Measurements from ENCODE around the gene DAW1. TPM values are rescaled to one million over a fixed set of nuclear protein-coding genes. Genes with fewer than 3 reads are reported as not detected.

DAW1 gene
- total and polyA plus RNA-seq, 4 donors = not detected

GRCh38 chr2:227906991-227907390 is 35.6 kb downstream of the DAW1 start:
- H3K4me1 ChIP-seq (ENCODE audit: control insufficient read depth in 4 of 4, insufficient read depth in 4 of 4, low read length in 3 of 4) = no peaks in the 10 kb centered on the region
- H3K9ac ChIP-seq (ENCODE audit: low read depth in 1 of 2, low read length in 2 of 2) = no peak overlapping the region
- DNase-seq (ENCODE audit: low spot score) = no peak
- no peaks in the 10 kb centered on the region for H3K27me3 ChIP-seq (ENCODE audit: control insufficient read depth in 4 of 4, insufficient read depth in 4 of 4, low read length in 3 of 4)
- no peak overlapping the region for H3K4me3 ChIP-seq (ENCODE audit: low read depth in 1 of 3, low read length in 3 of 3)
- TF ChIP-seq HNF4A (conservative IDR thresholded peaks at IDR 0.05) (no peak), YY1 (IDR thresholded peaks at IDR 0.05) (no peak), ATF3 (IDR thresholded peaks at IDR 0.05) (no peak), SP1 (IDR thresholded peaks at IDR 0.05) (no peak), HNF4G (IDR thresholded peaks at IDR 0.05) (no peak), FOXA1 (IDR thresholded peaks at IDR 0.05) (no peak), ZBTB33 (IDR thresholded peaks at IDR 0.05) (no peak), EGR1 (IDR thresholded peaks at IDR 0.05; ENCODE audit: low read depth in 2 of 2) (no peak), MAX (IDR thresholded peaks at IDR 0.05) (no peak), JUND (IDR thresholded peaks at IDR 0.05) (no peak)
- H3K27ac ChIP-seq (ENCODE audit: low read depth in 1 of 2, low read length in 2 of 2) = no peak overlapping the region
- H3K36me3 ChIP-seq (ENCODE audit: control insufficient read depth in 4 of 4, insufficient read depth in 3 of 4, low read depth in 1 of 4, low read length in 3 of 4) = no peaks in the 10 kb centered on the region
- WGBS = 86% methylated on average over 1 of the region's 1 CpG
- H3K9me3 ChIP-seq (ENCODE audit: control insufficient read depth in 4 of 4, low read length in 3 of 4) = no peaks in the 10 kb centered on the region

- no peak overlapping the region for H3K27ac ChIP-seq (ENCODE audit: low read depth in 1 of 2, low read length in 2 of 2)
- TF ChIP-seq RAD21 (IDR thresholded peaks at IDR 0.05) (no peak), FOXA1 (IDR thresholded peaks at IDR 0.05) (no peak), HNF4A (conservative IDR thresholded peaks at IDR 0.05) (no peak), TAF1 (conservative IDR thresholded peaks at IDR 0.05) (no peak), GABPA (IDR thresholded peaks at IDR 0.05 in 1 of 2, conservative IDR thresholded peaks at IDR 0.05 in 1 of 2) (no peak), ATF3 (IDR thresholded peaks at IDR 0.05) (no peak), CTCF (IDR thresholded peaks at IDR 0.05; ENCODE audit: low read depth, low read length, missing input control) (no peak), YY1 (IDR thresholded peaks at IDR 0.05) (no peak), ZBTB33 (IDR thresholded peaks at IDR 0.05) (no peak), MAX (IDR thresholded peaks at IDR 0.05) (no peak), NR2F2 (IDR thresholded peaks at IDR 0.05) (no peak), REST (IDR thresholded peaks at IDR 0.05) (no peak), RXRA (IDR thresholded peaks at IDR 0.05) (no peak), SP1 (IDR thresholded peaks at IDR 0.05) (no peak), EGR1 (IDR thresholded peaks at IDR 0.05; ENCODE audit: low read depth in 2 of 2) (no peak), JUND (IDR thresholded peaks at IDR 0.05) (no peak), HNF4G (IDR thresholded peaks at IDR 0.05) (no peak), FOXA2 (IDR thresholded peaks at IDR 0.05) (no peak)
- H3K9me3 ChIP-seq (ENCODE audit: control insufficient read depth in 4 of 4, low read length in 3 of 4) = no peaks in the 10 kb centered on the region
- no peaks in the 10 kb centered on the region for H3K4me1 ChIP-seq (ENCODE audit: control insufficient read depth in 4 of 4, insufficient read depth in 4 of 4, low read length in 3 of 4)
- WGBS = 73% methylated on average over 7 of the region's 7 CpGs
- H3K9ac ChIP-seq (ENCODE audit: low read depth in 1 of 2, low read length in 2 of 2) = no peak overlapping the region
- H3K36me3 ChIP-seq (ENCODE audit: control insufficient read depth in 4 of 4, insufficient read depth in 3 of 4, low read depth in 1 of 4, low read length in 3 of 4) = no peaks in the 10 kb centered on the region
- H3K4me3 ChIP-seq (ENCODE audit: low read depth in 1 of 3, low read length in 3 of 3) = no peak overlapping the region
- DNase-seq (ENCODE audit: low spot score) = no peak
- no peaks in the 10 kb centered on the region for H3K27me3 ChIP-seq (ENCODE audit: control insufficient read depth in 4 of 4, insufficient read depth in 4 of 4, low read length in 3 of 4)
These were observed 37.0 kb downstream of the DAW1 start for GRCh38 chr2:227908266-227909054.
